KBM-7 (cell line): ENCODE measurements around the gene AGPAT1.
A peak's percentile ranks its signal among the peaks of the same experiment; 100 is the strongest.
"Not testable (repeated sequence)": the region's sequence is repeated elsewhere in the genome, so short reads cannot be mapped to it uniquely, and the experiment has no call there.

Experiments
- DNase-seq: peaks from one replicate; pipeline ENCODE4 v3.0.0-alpha.2; 2015
- in situ Hi-C: fragments of 300-500 bp; cut with MboI; formaldehyde crosslinking; loops from 2 replicates; pipeline ENCODE4 v1.14.3; 2020; ENCODE audit warnings: low sequenced_read_pairs, low pct_unique_long_range_greater_than_20kb, mixed read lengths

AGPAT1 gene

DNA sequence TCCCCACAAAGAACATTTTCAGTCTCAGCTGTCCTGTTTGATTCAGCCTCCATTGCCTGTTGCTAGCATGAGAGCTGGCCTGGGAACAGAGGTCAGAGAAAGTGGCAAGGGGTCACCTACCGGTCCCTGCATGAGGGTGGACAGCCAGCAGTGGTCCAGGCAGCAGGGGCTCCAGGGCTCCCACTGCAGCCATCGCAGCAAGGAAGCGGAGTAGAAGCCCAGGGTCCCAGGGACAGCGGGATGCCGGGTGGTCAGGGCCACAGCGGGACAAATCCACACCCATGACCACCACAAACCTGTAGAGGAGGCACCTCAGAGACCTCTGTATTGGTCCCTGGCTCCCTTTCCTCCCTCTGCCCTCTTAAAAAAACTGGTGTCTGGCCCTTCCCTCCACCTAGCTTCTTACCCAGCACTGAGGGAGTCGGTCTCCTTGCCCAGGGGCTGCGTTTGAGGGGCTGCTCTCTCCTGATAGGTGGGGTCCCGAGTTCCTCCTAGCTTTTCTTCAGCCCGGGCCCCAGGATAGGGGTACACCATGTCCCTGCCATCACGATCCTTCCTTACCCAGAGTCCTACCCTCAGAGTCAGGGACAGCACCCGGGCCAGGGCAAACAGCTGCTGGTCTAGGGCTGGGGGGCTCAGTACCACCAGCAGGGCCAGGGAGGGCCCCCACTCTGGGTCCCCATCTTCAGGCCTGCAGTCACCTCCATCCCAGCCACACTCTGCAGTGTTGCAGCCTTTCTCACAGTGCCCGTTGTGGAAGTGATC lies 25.0 kb upstream of the AGPAT1 start:
- in situ Hi-C loops, result no loop called here
- DNase-seq, result no peak

DNA sequence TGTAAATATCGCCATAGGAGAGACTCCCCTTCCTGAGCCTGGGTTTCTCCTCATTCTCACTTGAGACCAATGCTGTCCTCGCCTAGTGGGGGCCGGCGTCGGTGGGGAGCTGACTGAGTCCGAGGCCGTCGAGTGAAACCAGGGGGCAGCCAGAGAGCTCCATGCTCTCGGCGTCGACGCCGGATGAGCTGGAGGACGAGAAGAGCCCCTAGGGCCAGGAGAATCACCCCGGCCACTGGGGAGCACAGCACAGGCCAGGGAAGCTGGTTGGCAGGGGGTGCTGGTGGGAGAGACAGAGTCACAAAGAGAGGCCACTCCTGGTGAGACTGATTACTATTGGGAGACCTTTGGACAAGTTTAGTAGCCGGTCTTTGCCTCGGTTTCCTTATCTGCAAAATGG lies 23.0 kb upstream of the AGPAT1 start:
- no peak for DNase-seq
- in situ Hi-C loops, result no loop called here

DNA sequence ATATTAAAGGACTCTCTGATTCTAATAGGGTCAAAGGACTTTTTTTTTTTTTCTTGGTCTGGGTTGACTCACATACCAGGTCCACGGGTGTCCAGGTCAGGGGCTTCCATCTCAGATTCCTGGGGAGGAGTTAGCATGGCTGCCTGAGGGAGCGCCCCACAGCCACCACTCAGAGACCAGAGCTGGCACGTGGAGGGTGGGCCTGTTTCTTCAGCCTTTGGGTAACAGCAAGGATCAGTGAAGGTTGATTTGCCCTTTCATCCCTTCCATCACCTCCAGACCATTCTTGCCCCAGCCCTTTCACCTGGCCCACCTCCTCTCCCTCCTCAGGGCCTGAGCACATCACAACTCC lies 22.4 kb upstream of the AGPAT1 start:
- no peak for DNase-seq
- in situ Hi-C loops, result no loop called here

DNA sequence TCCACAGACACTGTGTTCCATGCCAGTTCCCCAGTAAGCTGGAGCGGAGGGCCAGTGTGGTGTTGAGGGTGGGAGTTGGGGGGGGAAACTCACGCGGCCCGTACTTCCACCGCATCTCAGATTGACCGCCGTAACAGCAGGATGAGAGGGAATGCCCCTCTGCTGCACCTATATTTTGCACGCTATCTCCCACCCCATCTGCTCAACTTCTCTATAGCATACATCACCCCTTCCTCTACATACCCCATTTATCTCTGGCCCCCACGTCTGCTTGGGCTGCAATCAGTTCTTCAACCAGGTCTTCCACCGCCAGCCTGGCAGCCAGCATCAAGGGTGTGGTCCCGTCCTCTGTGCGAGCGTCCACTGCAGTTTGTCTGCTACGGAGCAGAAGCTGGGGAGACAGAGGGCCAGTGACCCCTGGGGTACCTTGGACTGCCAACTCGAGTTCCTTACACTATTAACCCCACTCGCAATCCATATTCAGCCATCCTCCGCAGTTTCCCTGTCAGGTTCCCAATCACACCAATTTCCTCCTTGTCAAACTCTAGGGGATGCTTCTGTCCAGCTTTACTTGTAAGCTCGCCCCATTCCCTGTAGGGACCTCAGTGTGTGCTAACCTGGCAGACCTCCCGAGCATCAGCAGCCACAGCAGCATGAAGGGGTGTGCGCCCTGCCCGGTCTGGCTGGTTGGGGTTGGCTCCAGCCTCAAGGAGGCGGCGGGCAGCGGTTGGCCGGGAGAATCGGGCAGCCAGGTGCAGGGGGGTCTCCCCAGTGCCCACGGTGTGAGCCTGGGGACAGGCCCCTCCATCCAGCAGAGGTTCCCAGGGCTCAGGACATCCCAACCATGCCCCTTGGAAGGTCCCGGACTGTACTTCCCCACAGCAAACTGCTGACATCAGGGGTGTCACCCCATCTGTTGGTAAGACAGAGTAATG lies 21.1 kb upstream of the AGPAT1 start:
- no peak for DNase-seq
- in situ Hi-C loops, result no loop called here

DNA sequence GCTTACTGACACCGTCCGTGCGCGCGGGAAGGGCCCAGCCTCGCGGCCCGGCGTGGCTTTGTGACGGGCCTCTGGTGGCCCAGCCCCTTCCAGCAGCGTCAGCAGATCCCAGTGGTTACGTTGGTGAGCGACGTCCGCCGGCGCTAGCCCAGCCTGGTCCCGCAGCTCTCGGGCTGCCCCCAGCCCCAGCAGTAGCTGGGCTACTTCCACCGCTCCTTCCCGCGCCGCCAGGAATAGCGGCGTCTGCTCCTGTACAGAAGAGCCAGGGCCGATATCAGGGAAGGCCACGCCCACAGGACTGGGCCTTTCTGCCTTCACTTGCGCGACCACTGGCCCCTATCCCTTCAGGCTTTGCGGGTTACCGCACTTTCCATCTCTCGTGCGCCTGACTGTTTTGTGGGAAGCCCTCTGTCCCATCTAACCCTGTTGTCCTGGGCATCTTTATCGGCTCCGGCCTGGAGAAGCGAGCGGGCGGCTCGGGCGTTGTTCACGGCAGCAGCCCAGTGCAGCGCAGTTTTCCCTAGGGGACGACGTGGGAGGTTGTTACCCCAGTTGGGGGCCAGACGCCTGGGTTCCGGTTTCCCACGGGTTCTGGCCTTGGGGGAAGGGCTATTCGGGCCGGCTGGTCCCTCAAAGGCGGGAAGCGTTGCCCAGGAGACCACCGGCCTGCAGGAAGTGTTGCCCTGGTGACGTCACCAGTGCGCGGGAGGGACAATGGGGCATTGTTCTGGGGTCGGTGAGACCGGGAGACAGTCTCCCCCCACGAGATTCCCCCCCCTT lies 20.2 kb upstream of the AGPAT1 start:
- in situ Hi-C loops, result no loop called here
- DNase-seq, result peak; percentile 67

DNA sequence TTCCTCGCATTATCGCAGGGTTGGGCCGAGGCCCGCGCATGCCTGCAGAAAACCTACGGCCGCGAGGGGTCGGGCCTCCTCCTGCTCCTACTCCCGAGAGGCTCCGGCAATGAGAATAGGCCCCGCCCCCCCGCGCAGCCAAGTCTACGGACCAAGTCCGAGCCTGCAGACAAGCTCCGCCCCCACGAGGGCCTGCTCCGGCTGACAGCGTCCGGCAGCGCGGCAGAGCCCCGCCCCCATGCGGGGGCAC lies 19.7 kb upstream of the AGPAT1 start:
- DNase-seq, result peak; percentile 99

DNA sequence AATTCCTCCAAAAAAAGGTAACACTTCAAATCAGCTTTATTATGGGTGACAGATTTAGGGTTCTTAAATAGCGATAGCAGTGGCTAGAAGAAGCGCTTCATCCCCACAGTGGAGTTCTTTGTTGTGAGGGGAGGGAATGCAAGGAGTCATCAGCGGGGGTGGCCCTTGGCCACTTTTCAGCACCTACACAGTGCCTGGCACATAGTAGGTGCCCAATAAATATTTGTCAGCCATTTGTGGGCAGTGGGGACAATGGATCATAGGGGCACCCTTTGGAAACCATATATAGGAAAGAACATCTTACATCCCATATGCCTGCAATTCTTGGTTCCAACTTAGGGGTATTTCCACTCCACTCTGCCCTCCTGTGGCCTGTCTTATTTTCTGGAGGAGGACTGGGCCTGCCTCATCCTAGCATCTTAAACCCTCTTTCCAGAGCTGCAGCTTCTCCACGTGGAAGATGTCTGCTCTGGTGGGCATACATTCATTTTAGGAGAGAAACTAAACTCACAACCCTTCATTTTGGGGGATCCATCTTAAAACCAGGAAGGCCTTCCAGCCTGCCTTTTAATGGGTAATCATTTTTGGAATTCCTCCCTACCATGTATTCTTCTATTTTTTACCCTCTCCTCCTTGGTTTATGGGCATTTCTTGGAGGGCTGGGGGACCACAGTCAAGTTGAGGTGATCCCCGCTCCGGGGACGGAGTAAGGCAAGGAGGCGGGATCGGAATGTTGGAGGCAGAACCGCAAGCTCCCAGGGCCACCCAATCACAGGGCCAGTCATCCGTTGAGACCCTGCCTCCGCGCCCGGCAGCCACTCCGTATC lies 19.2 kb upstream of the AGPAT1 start:
- peak; percentile 70 for DNase-seq
- in situ Hi-C loops, result no loop called here

More for the DNA sequence above, 19.7 kb upstream of the AGPAT1 start:
- in situ Hi-C loops, result no loop called here

DNA sequence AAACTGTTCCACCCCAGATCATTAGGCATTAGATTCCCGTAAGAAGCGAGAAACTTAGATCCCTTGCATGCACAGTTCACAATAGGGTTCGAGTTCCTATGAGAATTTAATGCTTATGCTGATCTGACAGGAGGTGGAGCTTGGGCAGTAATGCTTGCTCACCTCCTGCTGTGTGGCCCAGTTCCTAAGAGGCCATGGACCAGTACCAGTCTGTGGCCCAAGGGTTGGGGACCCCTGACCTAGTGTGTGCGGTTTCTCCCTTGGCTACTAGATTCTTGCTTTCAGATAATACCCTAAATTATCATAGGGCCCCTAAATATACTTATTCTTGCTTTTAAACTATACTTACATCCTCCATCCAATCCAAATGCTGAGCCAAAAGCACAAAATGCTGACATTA lies 18.5 kb upstream of the AGPAT1 start:
- no peak for DNase-seq
- in situ Hi-C loops, result no loop called here

DNA sequence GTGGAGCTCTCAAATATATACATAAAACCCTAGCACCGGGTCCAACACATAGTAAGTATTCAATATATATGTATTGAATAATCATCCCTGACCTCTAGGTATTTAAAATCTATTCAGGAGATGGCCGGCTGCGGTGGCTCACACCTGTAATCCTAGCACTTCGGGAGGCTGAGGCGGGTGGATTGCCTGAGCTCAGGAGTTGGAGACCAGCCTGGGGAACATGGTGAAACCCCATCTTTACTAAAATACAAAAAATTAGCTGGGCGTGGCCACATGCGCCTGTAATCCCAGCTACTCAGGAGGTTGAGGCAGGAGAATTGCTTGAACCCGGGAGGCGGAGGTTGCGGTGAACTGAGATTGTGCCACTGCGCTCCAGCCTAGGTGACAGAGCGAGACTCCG lies 17.2 kb upstream of the AGPAT1 start:
- DNase-seq, in situ Hi-C loops: not testable (repeated sequence)

DNA sequence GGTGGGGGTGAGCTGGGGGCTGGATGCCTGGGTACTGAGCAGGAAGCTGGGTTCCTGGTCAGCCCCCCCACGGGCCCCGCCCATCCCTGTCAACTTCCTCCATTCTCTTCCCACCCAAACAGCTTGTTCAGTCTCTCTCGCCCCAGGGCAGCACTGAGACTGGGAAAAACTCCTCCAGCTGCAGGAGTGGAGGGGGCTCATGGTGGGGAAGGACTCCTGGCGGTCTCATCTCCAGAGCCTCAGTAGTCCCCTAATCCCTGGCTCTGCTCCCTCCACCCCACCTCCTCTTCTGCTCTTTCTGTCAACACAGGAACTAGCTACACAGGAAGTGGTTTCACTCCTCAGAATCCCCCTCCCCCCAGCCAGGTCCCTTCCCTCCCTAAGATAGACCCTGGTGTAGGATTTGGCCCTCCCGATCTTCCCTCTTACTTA lies 16.7 kb upstream of the AGPAT1 start, which contains the start of gene GPSM3:
Gene GPSM3 (minus strand): TSS at position 36 of the 432 bp plus-strand sequence. CDS start 130 bp downstream, outside the sequence.
- DNase-seq, result peak; percentile 93

DNA sequence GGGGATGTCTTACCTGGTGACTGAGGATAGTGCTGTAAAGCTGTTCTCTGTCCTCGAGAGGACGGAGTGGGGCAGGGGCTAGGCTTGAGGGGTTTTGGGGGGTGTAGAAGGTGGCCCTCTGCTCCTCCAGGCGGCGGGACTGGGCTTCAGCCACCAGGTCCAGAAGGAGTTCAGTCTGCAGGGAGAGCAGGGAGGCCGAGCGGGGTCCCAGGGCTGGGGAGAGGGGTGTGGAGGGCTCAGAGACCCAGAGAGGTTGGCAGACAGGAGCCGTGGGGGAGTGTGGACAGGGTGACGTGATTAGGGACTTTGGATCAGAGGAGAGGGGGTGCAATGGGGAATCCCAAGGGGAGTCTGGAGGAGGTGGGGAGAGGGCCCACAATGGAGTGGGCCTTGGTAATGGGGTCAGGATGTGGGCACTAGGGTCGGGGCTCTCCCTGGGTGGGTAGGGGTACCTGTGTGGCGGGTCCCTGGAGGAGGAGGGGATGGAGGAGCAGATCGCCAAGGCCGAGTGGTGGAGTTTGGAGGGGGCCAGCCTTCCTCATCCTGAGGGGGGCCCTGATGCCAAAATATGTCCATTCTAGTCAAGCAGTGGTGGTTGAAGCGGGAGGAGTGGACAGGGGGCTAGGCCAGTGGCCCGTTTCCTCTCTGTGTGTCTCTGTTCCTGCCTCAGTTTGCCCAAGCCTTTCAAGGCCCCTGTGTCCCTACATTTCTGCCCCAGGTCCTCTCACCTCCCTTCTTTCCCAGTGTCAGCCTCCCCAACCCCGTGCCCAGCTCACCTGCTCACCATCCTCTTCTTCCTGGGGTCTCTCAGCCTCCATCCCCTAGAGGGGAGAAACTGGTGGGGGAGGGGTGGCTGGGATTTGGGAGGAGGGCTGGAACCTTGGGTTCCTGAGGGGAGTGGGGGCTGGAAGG lies 16.1 kb upstream of the AGPAT1 start:
- in situ Hi-C loops, result no loop called here
- DNase-seq, result no peak

More for the DNA sequence above, 16.7 kb upstream of the AGPAT1 start, which contains the start of gene GPSM3:
- in situ Hi-C loops, result no loop called here

DNA sequence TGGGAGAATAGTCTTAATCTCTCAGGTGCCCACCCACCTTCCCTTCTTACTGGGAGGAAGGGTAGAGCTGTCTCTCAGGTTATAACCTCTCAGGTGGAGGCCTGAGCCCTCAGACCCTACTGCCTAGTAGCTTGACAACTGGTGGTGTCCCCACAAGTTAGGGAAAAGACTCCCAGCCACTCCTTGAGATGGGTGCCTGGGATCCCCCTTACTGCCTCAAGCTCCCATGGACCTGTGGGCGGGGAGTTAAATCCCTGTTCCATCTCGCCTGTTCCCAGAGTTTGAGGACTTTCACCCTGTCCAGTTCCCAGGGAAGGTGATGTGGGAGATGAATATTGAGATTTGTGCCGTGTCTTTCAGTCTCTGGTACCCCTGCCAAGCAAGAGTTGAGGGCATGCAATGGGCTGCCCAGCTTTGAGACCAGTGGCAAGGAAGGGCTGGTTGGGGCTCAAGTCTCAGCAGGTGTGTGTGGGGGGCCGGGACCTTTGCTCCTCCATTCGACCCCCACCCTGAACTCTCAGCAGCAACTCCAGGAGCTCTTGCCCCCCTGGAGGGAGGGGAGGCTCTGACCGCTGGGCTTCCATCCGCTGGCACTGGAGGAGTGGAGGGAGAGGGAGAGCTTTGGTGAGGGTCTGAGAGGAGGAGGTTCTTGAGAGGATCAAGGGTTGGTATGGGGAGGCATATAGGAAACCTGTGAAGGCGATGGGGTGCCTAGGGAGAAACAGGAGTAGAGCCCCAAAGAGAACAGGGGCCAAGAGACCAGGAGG lies 15.2 kb upstream of the AGPAT1 start:
- no peak for DNase-seq
- in situ Hi-C loops, result no loop called here

DNA sequence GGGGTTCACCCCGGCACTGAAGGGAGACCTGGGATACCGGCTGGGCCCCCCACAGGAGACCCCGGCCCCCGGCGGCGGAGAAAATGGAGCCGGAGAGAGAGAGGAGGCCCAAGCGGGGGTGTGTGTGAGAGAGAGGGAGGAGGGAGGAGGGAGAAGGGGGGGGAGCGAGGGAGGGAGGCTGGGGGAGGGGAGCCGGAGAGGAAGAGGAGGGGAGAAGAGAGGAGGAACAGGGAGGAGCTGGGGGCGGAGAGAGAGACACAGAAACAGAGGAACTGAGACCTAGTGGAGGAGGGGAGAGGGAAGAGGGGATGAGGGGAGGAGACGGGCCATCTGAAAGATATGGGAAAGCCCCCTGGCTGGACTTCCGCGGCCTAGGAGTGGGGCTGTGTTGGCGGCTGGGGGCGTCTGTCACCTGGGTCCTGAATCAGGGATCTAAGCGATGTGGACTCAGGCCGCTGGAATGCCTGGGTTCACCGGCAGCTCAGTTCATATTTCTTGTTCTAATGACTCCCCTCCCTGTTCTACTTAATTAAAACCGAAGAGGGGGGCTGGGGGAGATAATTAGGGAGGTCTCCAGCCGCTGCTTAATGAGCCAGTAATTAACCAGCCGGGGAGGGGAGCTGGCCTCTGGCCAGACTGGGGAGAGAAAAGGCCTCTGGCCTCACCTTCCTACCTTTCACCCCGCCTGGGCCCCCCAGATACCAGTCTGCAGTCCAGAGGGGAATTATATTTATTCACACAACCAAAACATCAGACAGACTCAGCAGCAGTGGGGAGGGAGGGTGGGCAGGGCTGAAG lies 14.4 kb upstream of the AGPAT1 start, which contains the start of gene PBX2:
Gene PBX2 (minus strand): TSS at position 149 of the 798 bp plus-strand sequence. CDS start 287 bp downstream, outside the sequence.
- in situ Hi-C loops, result no loop called here
- DNase-seq, result peak; percentile 91

DNA sequence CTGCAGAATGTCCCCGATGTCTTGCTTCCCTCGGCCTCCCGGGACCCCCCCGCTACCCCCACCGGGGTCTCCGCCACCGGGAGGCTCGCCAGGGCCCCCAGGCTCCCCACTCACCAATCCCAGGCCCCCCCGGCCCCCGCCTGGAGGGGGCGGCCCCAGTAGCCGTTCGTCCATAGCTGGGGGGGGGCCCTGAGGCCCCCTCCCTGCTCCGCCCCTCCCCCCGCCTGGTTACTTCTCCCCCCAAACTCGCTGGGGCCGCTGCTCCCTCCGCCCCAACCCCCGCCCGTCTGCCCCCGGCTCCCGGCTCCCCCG lies 13.8 kb upstream of the AGPAT1 start:
- no peak for DNase-seq
- in situ Hi-C loops, result no loop called here

DNA sequence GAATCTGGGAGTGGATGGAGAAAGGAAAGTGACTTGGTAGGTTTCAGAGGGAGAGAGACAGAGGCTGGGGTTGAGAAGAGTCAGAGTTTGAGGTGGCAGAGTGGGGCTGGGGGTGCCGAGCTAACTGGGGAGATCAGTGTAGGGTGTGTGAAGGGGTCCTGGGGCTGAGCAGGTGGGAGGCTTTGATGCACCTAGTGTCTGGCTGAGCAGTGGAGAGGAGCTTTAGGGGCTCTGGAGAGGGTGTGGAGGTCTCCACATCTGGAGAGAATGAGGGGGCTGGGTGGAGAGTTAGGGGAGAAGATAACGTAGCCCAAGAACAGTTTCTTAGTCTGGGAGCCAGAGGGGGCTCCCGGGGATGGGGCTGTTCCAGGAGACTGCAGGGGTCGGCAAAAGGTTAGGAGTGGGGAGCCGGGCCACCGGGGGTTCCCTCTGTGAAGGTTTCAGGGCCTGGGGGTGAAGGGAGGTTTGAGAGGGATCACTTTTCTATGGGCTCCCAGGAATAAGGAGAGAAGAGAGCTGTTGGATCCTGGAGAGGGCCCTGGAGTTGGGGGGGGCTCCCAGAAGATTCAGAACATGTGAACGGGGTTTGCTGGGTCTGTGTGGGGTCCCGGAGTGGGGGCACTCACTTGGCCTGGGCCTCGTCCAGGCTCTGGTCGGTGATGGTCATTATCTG lies 13.3 kb upstream of the AGPAT1 start:
- no peak for DNase-seq
- in situ Hi-C loops, result no loop called here
